Measurements from ENCODE around the gene PER3.

DNA sequence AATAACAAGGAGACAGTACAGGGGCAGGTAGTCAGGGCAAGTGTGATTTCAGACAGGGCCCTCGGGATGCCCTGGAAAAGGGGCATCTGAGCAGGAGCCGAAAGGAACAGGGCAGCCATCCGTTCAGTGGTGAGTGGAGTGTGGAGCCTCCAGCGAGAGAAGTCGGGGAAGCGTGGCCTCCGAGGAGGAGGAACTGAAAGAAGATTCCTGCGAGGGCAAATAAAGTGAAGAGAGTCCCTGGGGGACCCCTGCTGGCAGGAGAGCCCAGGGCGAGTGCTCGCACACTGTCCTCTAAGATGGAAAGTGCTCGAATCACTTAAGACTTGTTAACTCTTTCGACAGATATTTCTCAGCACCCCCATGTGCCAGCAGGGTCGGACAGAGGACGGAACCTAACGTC lies 72.3 kb downstream of the PER3 start:
- TF ChIP-seq, protein P1, sequence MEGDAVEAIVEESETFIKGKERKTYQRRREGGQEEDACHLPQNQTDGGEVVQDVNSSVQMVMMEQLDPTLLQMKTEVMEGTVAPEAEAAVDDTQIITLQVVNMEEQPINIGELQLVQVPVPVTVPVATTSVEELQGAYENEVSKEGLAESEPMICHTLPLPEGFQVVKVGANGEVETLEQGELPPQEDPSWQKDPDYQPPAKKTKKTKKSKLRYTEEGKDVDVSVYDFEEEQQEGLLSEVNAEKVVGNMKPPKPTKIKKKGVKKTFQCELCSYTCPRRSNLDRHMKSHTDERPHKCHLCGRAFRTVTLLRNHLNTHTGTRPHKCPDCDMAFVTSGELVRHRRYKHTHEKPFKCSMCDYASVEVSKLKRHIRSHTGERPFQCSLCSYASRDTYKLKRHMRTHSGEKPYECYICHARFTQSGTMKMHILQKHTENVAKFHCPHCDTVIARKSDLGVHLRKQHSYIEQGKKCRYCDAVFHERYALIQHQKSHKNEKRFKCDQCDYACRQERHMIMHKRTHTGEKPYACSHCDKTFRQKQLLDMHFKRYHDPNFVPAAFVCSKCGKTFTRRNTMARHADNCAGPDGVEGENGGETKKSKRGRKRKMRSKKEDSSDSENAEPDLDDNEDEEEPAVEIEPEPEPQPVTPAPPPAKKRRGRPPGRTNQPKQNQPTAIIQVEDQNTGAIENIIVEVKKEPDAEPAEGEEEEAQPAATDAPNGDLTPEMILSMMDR (IDR thresholded peaks at IDR 0.05; ENCODE audit: low read length): no peak
- TF ChIP-seq EZH2 (IDR thresholded peaks at IDR 0.05; ENCODE audit: borderline replicate concordance, low read length): no peak

Data from OCI-LY1 (cell line).